ENCODE data around the gene CPA1. TPM values are rescaled to one million over a fixed set of nuclear protein-coding genes. Genes with fewer than 3 reads are reported as not detected.
A peak's percentile ranks its signal among the peaks of the same experiment; 100 is the strongest.

CPA1 gene
- total RNA-seq, 1 experiment from 2014 or later = not detected

- Histone ChIP-seq H3K56ac (ENCODE audit: insufficient read length, low read depth, low read length) (no peak overlapping the region), H4K20me1 (ENCODE audit: control insufficient read depth, insufficient read depth, insufficient read length) (no peaks in the 10 kb centered on the region), H4K5ac (ENCODE audit: insufficient read length, low read depth, low read length) (no peak overlapping the region), H3K9me3 (ENCODE audit: control insufficient read depth, low read depth, low read length) (no peaks in the 10 kb centered on the region), H3T11ph (ENCODE audit: low read length) (no peak overlapping the region), H3K79me2 (ENCODE audit: insufficient read depth, low read length) (no peaks in the 10 kb centered on the region), H3K4me1 (ENCODE audit: insufficient read depth, low read length) (peaks cover 6% of the 10 kb centered on the region; the same call in 1 of the 2 replicates), H2AK5ac (ENCODE audit: insufficient read length, low read length) (no peak overlapping the region), H3K23me2 (ENCODE audit: insufficient read length, low read depth, low read length, poor library complexity, severe bottlenecking) (no peaks in the 10 kb centered on the region), H2BK20ac (ENCODE audit: low read depth, low read length, poor library complexity, severe bottlenecking) (no peak overlapping the region), H3K4ac (ENCODE audit: low read depth, low read length) (no peak overlapping the region), H3K79me1 (ENCODE audit: insufficient read depth, low read depth, low read length, poor library complexity, severe bottlenecking) (no peaks in the 10 kb centered on the region), H3K4me2 (ENCODE audit: insufficient read depth, insufficient read length, low read length) (no peak overlapping the region), H2BK5ac (ENCODE audit: insufficient read length, low read length) (no peak overlapping the region), H2BK12ac (ENCODE audit: insufficient read length, low read depth, low read length) (no peak overlapping the region), H4K91ac (ENCODE audit: insufficient read length, low read depth, low read length) (no peak overlapping the region), H3K23ac (ENCODE audit: insufficient read length, low read depth, low read length) (no peak overlapping the region), H3K27ac (ENCODE audit: insufficient read length, low read depth, low read length) (no peak overlapping the region), H2BK15ac (ENCODE audit: low read depth, low read length) (no peak overlapping the region), H3K14ac (ENCODE audit: insufficient read depth, low read length) (no peak overlapping the region), H4K8ac (replicated peaks; ENCODE audit: insufficient read length, low read depth, low read length) (no peak overlapping the region), H3K27me3 (ENCODE audit: insufficient read depth, low read length) (no peaks in the 10 kb centered on the region), H2BK120ac (ENCODE audit: low read depth, low read length, poor library complexity, severe bottlenecking) (no peak overlapping the region), H3K18ac (ENCODE audit: insufficient read length, low read depth, low read length) (no peak overlapping the region), H3K9ac (ENCODE audit: extremely low read depth, insufficient read length, low read length) (no peak overlapping the region), H2AFZ (ENCODE audit: low read length) (no peak overlapping the region)
- Mint-ChIP-seq H3K36me3 (ENCODE audit: insufficient read depth in 1 of 3, low read depth in 3 of 3) (no peaks in the 10 kb centered on the region), H3K4me3 (peak overlapping the region in 1 of 2 experiments; percentile 7; a peak in 2 of 5 replicates), H3K27ac (peak overlapping the region in 1 of 3 experiments; percentile 50; a peak in 1 of 7 replicates), H3K9me3 (no peaks in the 10 kb centered on the region), H3K27me3 (ENCODE audit: low read depth) (peaks cover 5% of the 10 kb centered on the region), H3K4me1 (peaks cover 36 to 47% of the 10 kb centered on the region in 2 experiments)
- no peak for DNase-seq
- no CpG with 5 or more reads among the region's 20 CpGs for WGBS (ENCODE audit: extremely low coverage, insufficient read length, low lambda C conversion rate)
- no peak for TF ChIP-seq CTCF (conservative IDR thresholded peaks at IDR 0.05)
These were observed 29.1 kb upstream of the CPA1 start for GRCh38 chr7:130350945-130351790.
